Neural progenitor cell (in vitro differentiated cells): ENCODE measurements around the gene ARHGAP24.

Experiments used
- EZH2 ChIP-seq: fragments of 200-600 bp; sonication (generic); IDR thresholded peaks from 2 replicates; pipeline ENCODE4 v1.6.1; 2017; ENCODE audit warnings: antibody characterized with exemption, mild to moderate bottlenecking, moderate library complexity
- EZH2phosphoT487 ChIP-seq: fragments of 200-600 bp; sonication (generic); IDR thresholded peaks from 2 replicates; pipeline ENCODE4 v1.6.1; 2017; ENCODE audit warnings: antibody characterized with exemption
- TF ChIP-seq, protein P1 (sequence below): fragments of 200-600 bp; sonication (generic); IDR thresholded peaks from 2 replicates; pipeline ENCODE4 v1.5.1; 2017; ENCODE audit warnings: antibody characterized with exemption, mild to moderate bottlenecking

DNA sequence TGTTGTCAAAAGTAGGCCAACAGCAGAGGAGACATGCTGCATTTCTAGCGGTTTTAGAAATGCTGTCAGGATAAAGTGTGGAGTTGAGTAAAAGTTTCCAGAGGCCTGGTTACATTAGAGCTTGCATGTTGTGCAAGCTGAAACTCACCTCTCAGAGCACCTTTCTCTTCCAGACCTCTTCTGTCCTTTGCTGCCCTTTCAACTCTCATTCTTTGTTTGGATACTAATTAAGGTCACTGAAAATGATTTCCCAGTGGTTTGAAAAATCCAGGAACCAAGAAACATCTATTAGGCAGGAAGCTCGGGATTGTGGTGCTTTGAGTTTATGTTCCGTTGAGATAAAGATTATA, 458.3 kb downstream of the ARHGAP24 start:
- TF ChIP-seq EZH2 (no peak), EZH2phosphoT487 (no peak)
- TF ChIP-seq, protein P1, sequence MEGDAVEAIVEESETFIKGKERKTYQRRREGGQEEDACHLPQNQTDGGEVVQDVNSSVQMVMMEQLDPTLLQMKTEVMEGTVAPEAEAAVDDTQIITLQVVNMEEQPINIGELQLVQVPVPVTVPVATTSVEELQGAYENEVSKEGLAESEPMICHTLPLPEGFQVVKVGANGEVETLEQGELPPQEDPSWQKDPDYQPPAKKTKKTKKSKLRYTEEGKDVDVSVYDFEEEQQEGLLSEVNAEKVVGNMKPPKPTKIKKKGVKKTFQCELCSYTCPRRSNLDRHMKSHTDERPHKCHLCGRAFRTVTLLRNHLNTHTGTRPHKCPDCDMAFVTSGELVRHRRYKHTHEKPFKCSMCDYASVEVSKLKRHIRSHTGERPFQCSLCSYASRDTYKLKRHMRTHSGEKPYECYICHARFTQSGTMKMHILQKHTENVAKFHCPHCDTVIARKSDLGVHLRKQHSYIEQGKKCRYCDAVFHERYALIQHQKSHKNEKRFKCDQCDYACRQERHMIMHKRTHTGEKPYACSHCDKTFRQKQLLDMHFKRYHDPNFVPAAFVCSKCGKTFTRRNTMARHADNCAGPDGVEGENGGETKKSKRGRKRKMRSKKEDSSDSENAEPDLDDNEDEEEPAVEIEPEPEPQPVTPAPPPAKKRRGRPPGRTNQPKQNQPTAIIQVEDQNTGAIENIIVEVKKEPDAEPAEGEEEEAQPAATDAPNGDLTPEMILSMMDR, result no peak
